NCI-H460 (cell line): ENCODE measurements around the gene F13A1. TPM values are rescaled to one million over a fixed set of nuclear protein-coding genes. Genes with fewer than 3 reads are reported as not detected.

ENCODE experiments used
- DNase-seq: peaks from one replicate; pipeline ENCODE4 v3.0.0-alpha.2; 2016; ENCODE audit warnings: low read depth; ENCODE audit errors: extremely low read depth
- total RNA-seq: library from RNA; depleted of rRNA; stranded (reverse); fragments of >200 nt; shearing (Covaris generic); gene quantifications from 2 replicates; pipeline ENCODE4 v1.2.3, GENCODE V29; 2014

F13A1 gene
- total RNA-seq, 1 experiment from 2014 or later, result 0.02 TPM

DNA sequence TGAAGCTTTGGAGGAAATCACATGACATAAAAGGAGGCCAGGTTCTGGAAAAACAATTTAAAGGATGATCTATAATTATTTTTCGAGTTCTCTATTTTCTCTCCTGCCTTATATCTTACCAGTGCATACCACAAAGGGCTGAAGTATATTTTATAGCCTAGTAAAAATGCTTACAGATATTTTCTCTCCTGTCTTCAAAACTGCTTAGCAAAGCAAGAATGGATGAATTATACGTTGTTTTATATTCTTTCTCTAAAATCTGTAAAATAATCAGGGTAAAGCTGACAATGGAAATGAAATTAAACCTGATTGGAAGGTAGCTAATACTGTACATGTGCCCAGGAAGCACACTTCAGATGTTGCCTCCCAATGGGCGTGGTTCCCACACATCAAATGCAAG lies 123.7 kb downstream of the F13A1 start:
- no peak for DNase-seq

DNA sequence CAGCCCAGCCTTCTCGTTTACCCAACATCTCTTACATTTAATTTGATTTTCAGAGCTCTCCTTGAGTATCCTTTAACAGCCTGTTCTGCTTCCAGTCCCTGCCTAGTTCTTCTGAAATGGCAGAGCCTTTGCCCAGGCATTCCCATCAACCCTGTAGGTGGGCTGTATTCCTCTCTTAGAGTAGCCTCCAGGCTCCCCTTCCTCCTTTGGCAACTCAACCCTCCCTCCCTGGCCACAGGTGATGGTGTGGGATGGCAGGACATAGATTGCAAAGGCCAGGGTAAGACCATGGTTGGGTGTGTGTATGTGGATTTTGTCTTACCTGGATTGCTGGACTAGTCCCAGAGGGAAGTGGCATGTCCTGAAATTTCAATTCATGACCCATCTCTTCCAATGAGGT lies 125.4 kb downstream of the F13A1 start:
- no peak for DNase-seq

DNA sequence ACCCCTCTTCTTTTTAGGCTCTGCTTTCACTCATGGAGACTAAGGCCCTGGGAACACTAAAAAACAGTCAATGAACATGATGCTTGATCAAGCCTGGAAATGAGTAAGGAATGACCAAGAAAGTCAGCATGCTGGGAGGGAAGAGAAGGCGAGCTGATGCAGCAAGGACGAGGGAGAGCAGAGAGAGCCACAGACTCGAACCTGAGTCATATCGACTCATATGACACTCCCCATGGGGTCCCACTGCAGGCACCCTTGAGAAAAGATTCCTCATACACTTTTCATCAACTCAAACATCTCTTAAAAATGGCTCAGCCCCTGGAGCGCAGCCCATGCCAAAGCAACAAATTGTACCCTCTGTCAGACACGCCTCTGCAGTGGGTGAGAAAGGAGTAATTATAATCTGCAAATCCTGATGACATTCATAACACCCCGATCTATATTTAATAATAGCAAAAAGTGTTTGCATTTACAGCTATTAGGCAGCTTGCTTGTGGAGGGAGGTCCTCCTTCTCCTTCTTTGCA lies 127.2 kb downstream of the F13A1 start:
- no peak for DNase-seq

DNA sequence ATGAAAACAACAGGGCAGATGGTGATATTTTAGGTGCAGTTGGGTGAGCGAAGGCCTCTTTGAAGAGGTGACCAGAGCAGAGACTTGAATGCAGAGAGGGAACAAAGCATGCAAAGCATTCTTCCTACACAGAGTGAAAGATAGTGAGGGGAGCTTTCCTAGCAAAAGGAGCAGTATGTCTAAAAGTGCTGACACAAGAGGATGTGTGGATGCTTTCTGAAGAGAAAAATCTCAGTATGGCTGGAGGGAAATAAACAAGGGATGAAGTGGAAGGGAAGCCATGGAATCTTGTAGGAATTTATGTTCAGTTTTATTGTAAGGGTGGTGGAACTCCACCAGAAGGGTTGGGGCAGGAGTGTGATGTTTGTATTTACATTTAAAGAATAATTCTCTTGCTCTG lies 128.6 kb downstream of the F13A1 start:
- no peak for DNase-seq

DNA sequence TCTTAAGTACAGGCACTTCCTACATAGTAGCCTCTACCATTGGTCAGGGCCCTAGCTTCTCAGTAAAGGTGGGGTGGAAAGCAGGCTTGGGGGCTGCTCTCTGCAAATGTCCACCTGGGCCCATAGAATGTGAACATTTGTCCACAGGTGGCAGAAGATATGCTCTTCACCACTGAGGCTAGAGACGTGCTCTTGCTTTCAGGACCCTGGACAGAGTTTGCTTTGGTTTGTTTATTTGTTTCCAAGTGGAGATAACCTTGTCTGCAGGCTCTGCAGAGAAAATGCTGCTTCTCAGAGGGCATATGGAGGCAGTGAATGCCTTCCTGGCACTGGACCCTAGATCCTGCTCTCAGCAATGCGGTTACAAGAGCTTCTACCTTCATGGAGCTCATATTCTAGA lies 129.0 kb downstream of the F13A1 start:
- DNase-seq, result peak; percentile 4

DNA sequence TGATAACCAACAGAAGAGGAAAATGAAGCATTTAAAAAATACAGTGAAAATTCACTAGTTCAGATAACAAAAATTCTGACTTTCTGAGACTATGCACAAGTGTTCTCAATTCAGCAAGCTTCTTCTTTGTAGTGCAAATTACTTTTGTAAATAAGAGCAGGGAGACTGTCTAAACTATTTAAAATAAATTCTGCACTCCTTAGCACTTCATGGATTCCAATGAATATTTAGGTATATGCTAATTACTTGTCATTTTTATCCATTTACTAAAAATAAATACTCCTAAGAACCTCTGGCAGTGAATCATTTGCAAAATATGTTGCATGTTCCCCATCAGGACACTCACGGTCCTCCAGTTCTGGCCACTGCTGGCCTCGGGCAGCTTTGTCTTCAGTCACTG lies 139.8 kb downstream of the F13A1 start:
- DNase-seq, result no peak

DNA sequence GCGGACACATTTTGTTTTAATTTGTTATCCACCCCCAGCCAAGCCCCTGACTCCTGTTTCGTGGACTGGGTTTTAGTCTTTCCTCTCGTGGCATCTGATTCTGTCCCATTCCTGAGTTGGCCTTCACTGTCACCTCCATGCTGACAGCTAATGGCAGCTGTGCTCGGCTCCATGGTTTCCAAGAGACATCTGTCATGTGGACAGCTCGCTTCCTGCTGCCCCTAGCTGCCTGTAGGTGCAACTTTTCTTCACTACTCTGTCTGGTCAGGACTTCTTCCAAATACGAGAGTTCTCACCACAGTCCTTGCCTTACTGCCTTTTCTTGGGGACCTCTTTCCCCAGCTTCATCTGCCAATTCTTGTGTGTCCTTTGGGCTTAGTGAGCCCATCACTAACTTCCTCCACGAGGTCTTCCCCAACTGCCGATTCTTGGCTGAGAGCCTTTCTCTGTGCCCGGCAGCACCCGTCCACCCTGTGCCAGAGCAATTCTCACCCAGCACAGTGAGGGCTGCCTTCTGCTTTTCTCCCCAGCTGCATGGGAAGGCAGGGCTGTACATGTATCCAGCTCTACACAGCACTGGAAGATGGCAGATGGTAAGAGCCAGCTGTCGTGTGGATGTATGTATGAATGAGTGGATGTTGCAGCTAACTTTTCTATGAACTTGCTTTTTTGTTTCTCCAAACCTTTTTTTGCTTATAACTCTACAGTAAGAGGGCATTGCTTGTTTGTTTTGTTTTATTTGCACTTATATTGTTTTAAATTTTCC lies 140.4 kb downstream of the F13A1 start:
- DNase-seq, result no peak

DNA sequence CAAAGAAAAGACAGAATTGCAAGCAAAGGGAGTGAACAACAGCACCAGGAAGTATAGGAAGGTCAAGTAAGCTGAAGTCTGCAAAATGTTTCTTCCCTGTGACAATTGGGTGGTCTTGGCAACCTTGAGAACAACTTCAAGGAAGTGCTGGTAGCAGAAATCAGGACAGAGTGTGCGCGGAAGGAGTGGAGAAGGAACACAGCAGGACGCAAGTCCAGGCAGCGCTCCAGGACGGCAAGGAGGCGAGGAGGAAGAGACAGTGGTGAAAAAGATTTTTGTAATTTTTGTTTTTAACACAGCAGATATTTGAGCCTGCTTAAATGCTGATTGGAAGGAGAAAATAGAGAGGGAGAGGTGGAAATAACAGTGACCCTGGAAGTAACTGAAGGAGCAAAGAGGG lies 141.7 kb downstream of the F13A1 start:
- no peak for DNase-seq

DNA sequence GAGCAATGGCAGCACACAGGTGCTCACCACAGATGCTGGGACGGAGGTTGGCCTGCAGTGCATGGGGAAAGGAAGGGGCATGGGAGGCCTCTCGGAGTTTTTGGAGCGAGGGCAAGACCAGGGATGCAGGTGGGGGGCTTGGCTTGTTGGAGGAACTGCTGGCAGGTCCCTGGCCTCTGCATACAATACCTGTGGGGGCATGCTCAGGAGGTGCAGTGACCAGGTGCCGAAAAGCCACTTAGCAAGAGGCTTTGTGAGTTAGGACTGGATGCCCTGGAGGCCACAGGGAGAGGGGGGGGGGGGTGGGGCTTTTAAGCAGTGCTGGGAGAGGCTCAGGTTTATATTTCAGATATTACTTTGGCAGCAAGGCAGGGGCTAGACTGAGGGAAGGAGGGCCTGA lies 142.7 kb downstream of the F13A1 start:
- DNase-seq, result no peak

DNA sequence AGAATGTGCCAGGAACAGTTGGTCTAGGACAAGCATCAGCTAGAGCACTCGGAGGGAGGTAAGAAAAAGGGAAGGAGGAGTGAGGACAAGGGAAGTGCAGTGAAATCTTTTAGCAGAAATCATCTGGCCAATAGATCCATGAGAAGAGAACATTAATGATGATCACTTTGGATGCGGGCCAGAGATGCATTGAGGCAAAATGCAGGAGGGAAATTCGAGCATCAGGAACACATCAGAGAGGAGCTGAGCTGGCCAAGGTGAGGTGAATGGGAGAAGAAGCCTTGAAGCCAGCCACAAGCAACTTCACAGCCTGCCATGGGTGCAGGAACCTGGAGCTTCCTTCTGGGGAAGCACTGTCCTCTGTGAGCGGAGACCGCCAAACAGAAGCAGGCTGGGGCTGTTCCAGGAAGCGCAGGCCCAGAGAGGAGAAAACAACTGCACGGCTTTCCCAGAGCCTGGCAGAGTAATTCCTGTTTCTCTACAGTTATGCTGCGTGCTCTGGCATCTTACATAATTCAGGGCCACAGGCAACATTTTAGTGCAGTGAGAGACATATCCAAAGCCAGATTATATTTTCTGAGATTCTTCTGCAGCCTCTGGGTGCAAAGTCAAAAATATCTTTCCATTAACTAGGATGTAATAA lies 143.8 kb downstream of the F13A1 start:
- no peak for DNase-seq

DNA sequence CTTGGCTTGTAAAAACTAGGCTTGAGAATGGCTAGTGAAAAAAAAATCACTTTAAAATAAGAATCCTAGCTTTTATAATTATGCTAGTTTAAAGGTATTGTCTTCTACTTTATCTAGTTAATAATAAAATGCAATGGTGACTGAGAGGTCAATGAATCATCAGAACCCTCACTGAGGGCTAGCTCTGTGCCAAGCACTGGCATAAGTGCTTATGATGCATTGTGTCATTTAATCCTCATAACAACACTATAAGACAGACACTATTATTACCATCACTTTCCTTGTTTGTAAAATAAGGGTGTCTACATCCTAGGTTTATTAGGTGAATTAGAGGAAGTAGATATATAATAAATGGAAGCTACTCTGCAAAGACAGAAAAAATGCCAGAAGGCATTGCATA lies 144.3 kb downstream of the F13A1 start:
- DNase-seq, result no peak

DNA sequence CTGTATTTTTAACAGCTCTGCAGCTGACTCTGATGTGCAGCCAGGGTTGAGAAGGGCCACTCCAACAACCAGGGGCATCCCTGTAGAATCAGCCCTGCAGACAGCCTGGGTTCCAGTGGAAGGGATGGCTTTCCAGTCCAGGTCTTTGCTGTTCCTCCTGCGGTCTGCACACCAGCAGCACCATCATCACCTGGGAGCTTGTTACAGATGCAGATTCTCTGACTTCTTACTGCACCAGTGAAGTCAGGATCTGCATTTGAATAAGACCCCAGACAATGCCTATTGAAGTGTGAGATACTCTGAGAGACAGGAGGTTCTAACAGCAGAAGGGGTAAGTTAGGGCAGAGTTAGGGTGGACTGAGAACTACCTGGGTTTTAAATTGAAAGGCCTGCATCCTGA lies 151.3 kb downstream of the F13A1 start:
- DNase-seq, result no peak

DNA sequence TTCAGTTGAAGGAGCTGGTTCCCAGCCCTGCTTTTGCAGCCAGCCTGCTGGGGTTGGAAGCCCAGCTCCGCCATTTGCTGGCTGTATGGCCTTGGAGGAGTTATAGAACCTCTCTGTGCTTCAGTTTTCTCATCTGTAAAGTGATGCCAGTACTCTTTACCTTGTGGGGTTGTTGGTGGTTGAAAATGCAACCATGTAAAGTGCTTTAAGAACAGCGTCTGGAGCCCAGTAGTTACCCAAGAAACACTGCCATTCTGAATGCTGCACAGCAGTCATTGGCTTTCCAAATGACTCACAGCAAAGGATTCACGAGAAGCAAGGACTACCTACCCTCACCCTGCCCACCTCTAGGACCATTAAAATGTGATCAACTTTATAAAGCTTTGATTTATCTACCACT lies 154.4 kb downstream of the F13A1 start:
- DNase-seq, result no peak

DNA sequence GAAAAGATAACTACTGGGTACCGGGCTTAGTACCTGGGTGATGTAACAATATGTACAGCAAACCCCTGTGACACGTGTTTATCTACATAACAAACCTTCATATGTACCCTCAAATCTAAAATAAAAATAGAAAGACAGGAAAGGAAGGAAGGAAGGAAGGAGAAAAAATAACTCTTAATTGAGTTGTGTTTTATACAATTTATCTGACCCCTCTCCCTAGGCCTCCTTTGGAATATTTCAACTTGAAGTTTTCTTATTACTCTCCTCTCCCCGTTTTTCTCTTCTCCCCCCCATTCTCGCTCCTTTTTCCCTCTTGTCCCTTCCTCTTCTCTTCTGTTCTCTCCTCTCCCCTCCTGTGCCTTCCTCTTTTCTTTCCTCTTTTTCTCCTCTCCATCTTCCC lies 156.1 kb downstream of the F13A1 start:
- no peak for DNase-seq

DNA sequence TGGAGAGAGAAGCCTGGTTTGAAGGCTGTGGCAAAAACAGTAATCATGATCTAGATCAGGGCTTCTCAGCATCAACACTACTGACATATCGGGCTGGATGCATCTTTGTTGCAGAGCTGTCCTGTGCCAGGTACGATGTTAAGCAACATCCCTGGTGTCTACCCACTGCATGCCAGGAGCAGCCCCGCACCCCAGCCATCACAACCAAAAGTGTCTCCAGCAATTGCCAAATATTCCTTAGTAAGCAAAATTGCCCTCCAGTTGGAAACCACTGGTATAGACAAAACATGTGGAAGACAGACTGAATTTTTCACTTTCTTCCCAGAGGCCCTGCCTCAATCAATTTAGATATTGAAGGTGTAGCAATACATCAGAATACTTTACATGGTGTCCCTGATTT lies 166.1 kb downstream of the F13A1 start:
- DNase-seq, result no peak

DNA sequence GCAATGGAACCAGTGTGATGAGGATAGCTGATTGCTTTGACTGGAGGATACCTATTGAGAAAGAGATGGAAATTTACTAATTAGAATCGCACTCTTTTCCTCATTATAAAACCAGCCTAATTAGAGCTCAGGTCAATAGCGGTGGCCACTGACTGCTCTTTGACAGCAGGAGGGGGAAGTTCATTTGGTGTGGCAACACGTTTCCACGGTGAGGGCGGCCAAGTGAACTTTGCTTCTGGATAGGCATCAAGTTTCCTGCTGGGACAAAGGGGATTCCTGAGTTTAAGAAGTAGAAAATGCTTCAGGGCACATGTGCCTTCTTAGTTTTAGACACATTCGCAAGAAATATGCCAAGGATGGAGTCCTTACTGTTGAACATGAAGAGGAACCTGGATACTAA lies 168.4 kb downstream of the F13A1 start:
- no peak for DNase-seq

DNA sequence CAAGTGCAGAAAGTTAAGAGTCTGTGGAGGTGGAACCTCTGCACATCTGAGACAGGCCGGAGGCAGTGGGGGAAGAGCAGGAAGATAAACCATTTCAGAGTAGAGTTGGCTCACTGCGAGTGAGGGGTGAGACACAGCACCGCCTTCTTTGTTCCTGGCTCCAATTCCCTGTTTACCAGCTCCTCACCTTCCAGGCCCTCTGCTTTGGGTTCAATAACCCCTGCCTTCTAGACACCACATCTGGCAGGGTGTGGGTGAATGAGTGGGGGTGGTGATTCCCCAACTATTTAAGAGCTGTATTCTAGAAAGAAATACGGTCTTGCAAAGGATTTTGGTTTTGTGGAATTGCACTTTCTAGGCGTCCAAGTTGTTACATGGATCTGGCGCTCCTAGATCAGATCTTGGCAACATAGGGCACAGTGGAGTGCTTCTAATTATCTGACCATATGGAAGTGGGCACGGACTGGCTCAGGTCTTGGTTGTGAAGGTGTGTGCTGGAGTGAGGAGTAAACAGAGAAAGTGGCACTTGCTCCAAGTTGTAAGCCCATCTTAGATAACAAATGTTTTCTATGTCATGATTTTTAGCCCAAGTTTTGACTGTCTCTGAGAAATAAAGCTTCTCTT lies 172.2 kb downstream of the F13A1 start:
- DNase-seq, result no peak

DNA sequence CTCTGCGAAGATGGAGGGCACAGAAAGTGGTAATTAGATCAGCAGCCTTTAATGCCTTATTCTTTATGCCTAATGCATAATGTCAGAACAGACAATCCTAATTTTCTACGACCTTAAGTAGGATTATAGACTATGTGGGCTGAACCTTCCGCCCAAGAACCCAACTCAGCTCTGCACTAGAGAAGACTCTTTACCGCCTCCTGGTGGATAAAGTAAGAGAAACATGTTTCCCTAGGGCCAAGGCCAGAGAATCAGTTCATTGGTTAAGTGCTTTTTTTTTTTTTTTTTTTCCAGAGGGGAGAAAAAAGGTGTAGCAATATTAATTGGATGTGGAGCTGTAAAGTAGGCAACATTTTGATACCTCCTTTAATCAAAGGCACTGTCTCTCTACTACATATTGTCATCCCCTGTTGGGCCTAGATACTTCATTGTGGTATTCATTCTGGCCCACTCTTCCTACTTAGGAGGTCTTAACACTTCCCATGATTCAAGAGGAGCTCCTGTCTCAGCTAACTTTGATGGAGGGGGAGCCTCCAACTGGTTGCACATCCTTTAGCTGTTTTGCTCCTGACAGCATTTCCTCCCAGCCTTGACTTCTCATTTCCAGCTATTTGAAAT lies 188.9 kb downstream of the F13A1 start:
- DNase-seq, result no peak

DNA sequence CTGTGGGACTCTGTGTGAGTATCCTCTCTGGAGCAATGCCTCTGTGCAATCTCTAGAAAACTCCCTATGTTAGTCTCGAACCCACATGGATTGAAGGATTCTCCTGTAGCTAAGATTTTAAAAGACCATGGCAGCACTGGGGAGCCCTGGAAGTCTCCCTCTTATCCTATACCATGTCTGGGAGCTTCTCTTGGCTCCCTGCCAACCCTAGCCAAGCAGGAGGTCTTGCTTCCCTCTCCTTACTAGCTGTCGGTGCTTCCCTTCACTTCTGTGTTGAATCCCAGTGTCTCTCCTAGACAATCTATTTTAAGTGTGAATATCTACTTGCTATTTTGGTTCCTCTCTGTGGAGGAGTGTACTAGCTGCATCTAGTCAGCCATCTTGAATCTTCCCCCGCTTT lies 195.0 kb downstream of the F13A1 start:
- no peak for DNase-seq

DNA sequence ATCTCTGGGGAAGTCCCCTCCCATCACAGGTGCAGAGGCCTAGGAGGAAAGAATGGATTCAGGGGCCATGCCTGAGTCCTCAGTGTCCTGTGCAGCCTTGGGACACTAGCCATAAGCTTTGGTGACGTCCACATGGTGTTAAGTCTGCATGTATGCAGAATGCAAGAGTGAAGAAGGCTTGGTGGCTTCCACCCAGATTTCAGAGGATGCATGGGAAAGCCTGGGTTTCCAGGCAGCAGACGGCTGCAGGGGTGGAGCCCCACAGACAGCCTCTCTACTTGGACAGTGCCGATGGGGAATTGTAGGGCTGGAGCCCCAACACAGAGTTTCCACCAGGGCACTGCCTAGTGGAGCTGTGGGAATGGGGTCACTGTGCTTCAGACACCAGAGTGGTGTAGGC lies 196.7 kb downstream of the F13A1 start:
- no peak for DNase-seq

DNA sequence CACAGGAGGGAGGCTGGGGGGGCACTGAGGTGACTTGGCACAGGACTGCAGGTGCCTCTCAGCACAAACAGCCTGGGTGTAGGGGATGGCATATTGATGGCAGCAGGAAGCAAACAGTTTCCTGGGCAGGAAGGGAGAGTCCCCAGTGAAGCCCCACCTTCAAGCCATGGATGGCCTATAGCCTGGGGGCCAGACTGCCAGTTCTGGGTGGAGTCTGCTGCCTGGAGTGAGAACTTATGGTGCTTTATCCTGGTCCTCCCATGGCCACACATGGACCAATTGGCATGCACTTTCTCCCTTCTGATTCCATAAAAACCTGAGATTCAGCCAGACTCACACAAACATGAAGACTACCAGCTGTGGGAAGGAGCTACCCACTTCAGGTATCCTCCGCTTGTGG lies 198.5 kb downstream of the F13A1 start:
- DNase-seq, result no peak
